GM19239 (cell line): ENCODE data around the gene SLC25A19.

ENCODE experiments used
- DNase-seq: peaks from one replicate; pipeline ENCODE4 v3.0.0; 2011; ENCODE audit warnings: low spot score; ENCODE audit not compliant: insufficient read length
- FAIRE-seq: peaks from 2 replicates; lab custom pipeline; 2011; peaks lifted over from hg19 to GRCh38; lab: Jason Lieb, UNC

The SLC25A19 gene

GRCh38 chr17:75244133-75244866, 44.9 kb downstream of the SLC25A19 start:
- DNase-seq = peak; percentile 40
- FAIRE-seq = peak; percentile 82

GRCh38 chr17:75242461-75243042, 46.7 kb downstream of the SLC25A19 start:
- no peak for DNase-seq

GRCh38 chr17:75241996-75242460, 47.2 kb downstream of the SLC25A19 start:
- no peak for DNase-seq
- FAIRE-seq = no peak

More at GRCh38 chr17:75242461-75243042, 46.7 kb downstream of the SLC25A19 start:
- FAIRE-seq = peak; percentile 62

- FAIRE-seq (no peak), DNase-seq (no peak)
These were observed 47.7 kb downstream of the SLC25A19 start for GRCh38 chr17:75241502-75241901.

GRCh38 chr17:75241143-75241430, 48.1 kb downstream of the SLC25A19 start:
- DNase-seq (no peak), FAIRE-seq (no peak)

- no peak for DNase-seq
- no peak for FAIRE-seq
These were observed 48.7 kb downstream of the SLC25A19 start for GRCh38 chr17:75240394-75241142.

- DNase-seq = no peak
- no peak for FAIRE-seq
These were observed 49.3 kb downstream of the SLC25A19 start for GRCh38 chr17:75239778-75240393.

- DNase-seq (no peak), FAIRE-seq (no peak)
These were observed 50.0 kb downstream of the SLC25A19 start for GRCh38 chr17:75239214-75239613.

- FAIRE-seq (peak; percentile 76), DNase-seq (peak; percentile 73)
These were observed 50.5 kb downstream of the SLC25A19 start for GRCh38 chr17:75238684-75239191.

GRCh38 chr17:75238020-75238580, 51.1 kb downstream of the SLC25A19 start:
- DNase-seq (no peak), FAIRE-seq (no peak)

GRCh38 chr17:75237100-75238014, 51.9 kb downstream of the SLC25A19 start:
- FAIRE-seq (no peak), DNase-seq (no peak)

GRCh38 chr17:75232786-75233185, 56.4 kb downstream of the SLC25A19 start:
- no peak for FAIRE-seq

GRCh38 chr17:75231741-75232464, 57.3 kb downstream of the SLC25A19 start:
- FAIRE-seq (no peak), DNase-seq (no peak)

More at GRCh38 chr17:75232786-75233185, 56.4 kb downstream of the SLC25A19 start:
- no peak for DNase-seq

- DNase-seq (no peak), FAIRE-seq (no peak)
These were observed 58.2 kb downstream of the SLC25A19 start for GRCh38 chr17:75231071-75231470.

GRCh38 chr17:75228847-75229246, 60.4 kb downstream of the SLC25A19 start:
- DNase-seq (no peak), FAIRE-seq (no peak)

GRCh38 chr17:75228305-75228704, 60.9 kb downstream of the SLC25A19 start:
- DNase-seq (no peak), FAIRE-seq (no peak)

GRCh38 chr17:75227729-75228128, 61.5 kb downstream of the SLC25A19 start:
- DNase-seq (no peak), FAIRE-seq (no peak)

- FAIRE-seq (no peak), DNase-seq (no peak)
These were observed 64.2 kb downstream of the SLC25A19 start for GRCh38 chr17:75225016-75225415.
